Colonic mucosa (tissue), 4 donors: ENCODE data around the gene SENP6. TPM values are rescaled to one million over a fixed set of nuclear protein-coding genes. Genes with fewer than 3 reads are reported as not detected.
"Not testable (repeated sequence)": the region's sequence is repeated elsewhere in the genome, so short reads cannot be mapped to it uniquely, and the experiment has no call there.

Experiments used
- DNase-seq: peaks from one replicate; pipeline ENCODE4 v3.0.0-alpha.2; 2020
- H3K27ac ChIP-seq: fragments of 200-600 bp; one replicate; pipeline ENCODE4 v1.8.0; 2021
- H3K27me3 ChIP-seq: fragments of 200-600 bp; one replicate; pipeline ENCODE4 v1.8.0; 2021
- H3K36me3 ChIP-seq: fragments of 200-600 bp; one replicate; pipeline ENCODE4 v1.8.0; 2021
- H3K4me1 ChIP-seq: fragments of 200-600 bp; one replicate; pipeline ENCODE4 v1.8.0; 2021; ENCODE audit warnings: mild to moderate bottlenecking
- H3K4me3 ChIP-seq: fragments of 200-600 bp; one replicate; pipeline ENCODE4 v1.8.0; 2021
- H3K9ac ChIP-seq, 2 donors: one replicate each; pipeline ENCODE4 v1.7.0; 2013; ENCODE audit warnings: control low read depth in 2 of 2, low read depth in 2 of 2, low read length in 2 of 2
- H3K9me3 ChIP-seq: fragments of 200-600 bp; one replicate; pipeline ENCODE4 v1.8.0; 2021
- CTCF ChIP-seq: fragments of 200-600 bp; IDR thresholded peaks from one replicate; pipeline ENCODE4 v1.8.0; 2022; ENCODE audit warnings: antibody characterized with exemption, mild to moderate bottlenecking
- intact Hi-C: fragments of 100-400 bp; cut with DNase I; formaldehyde crosslinking; loops from one replicate; pipeline ENCODE4 v1.14.1; 2022
- total RNA-seq, 2 donors: library from RNA; stranded (reverse); fragmentation: NEBNext Ultra II Directional in 1 of 2; extraction: Animal tissue kit (Norgen Biotek cat#: 25700) in 1 of 2; gene quantifications; one replicate each; pipeline ENCODE4 v1.2.1, GENCODE V29; 2021
- donor health status: healthy.
- donor health status: DM: no; HTN: no; CAD: no.
- donor health status: DM: no; HTN: no; CAD: no.

The SENP6 gene
- total RNA-seq, 2 donors from 2014 or later = 51.9 to 70.0 TPM

GRCh38 chr6:75566137-75566767 is 35.4 kb upstream of the SENP6 start:
- intact Hi-C loops = no loop called here

GRCh38 chr6:75568100-75568499 is 33.6 kb upstream of the SENP6 start:
- no peak for TF ChIP-seq CTCF
- DNase-seq = no peak
- Histone ChIP-seq H3K9ac (no peak overlapping the region), H3K27ac (no peak overlapping the region), H3K4me1 (no peaks in the 10 kb centered on the region), H3K9me3 (no peaks in the 10 kb centered on the region), H3K36me3 (no peaks in the 10 kb centered on the region), H3K4me3 (no peak overlapping the region), H3K27me3 (no peaks in the 10 kb centered on the region)
- intact Hi-C loops = no loop called here

More at GRCh38 chr6:75566137-75566767, 35.4 kb upstream of the SENP6 start:
- Histone ChIP-seq H3K4me1 (no peaks in the 10 kb centered on the region), H3K9me3 (no peaks in the 10 kb centered on the region), H3K9ac (no peak overlapping the region), H3K27me3 (no peaks in the 10 kb centered on the region), H3K4me3 (no peak overlapping the region), H3K36me3 (no peaks in the 10 kb centered on the region), H3K27ac (no peak overlapping the region)
- no peak for DNase-seq
- TF ChIP-seq CTCF = no peak

- H3K27ac ChIP-seq = no peak overlapping the region
- H3K4me3 ChIP-seq = no peak overlapping the region
- DNase-seq = no peak
- H3K4me1 ChIP-seq = no peaks in the 10 kb centered on the region
- no peaks in the 10 kb centered on the region for H3K36me3 ChIP-seq
- H3K9me3 ChIP-seq = no peaks in the 10 kb centered on the region
- H3K9ac ChIP-seq = no peak overlapping the region
- intact Hi-C loops = no loop called here
- no peaks in the 10 kb centered on the region for H3K27me3 ChIP-seq
- no peak for TF ChIP-seq CTCF
Measured at GRCh38 chr6:75568965-75569364, 32.7 kb upstream of the SENP6 start.

- H3K9me3 ChIP-seq, H3K4me1 ChIP-seq, H3K27me3 ChIP-seq, H3K9ac ChIP-seq, H3K27ac ChIP-seq, intact Hi-C loops, H3K4me3 ChIP-seq, H3K36me3 ChIP-seq, DNase-seq: not testable (repeated sequence)
Measured at GRCh38 chr6:75570671-75571070, 31.0 kb upstream of the SENP6 start.

GRCh38 chr6:75572072-75572471 is 29.6 kb upstream of the SENP6 start:
- no peaks in the 10 kb centered on the region for H3K36me3 ChIP-seq
- TF ChIP-seq CTCF = no peak
- no peak overlapping the region for H3K4me3 ChIP-seq
- intact Hi-C loops = no loop called here
- no peak for DNase-seq
- no peak overlapping the region for H3K27ac ChIP-seq
- no peaks in the 10 kb centered on the region for H3K27me3 ChIP-seq
- no peak overlapping the region for H3K9ac ChIP-seq
- H3K4me1 ChIP-seq = no peaks in the 10 kb centered on the region
- no peaks in the 10 kb centered on the region for H3K9me3 ChIP-seq

GRCh38 chr6:75579951-75580350 is 21.7 kb upstream of the SENP6 start:
- Histone ChIP-seq H3K4me1 (no peaks in the 10 kb centered on the region), H3K9ac (no peak overlapping the region), H3K4me3 (no peak overlapping the region), H3K27me3 (no peaks in the 10 kb centered on the region), H3K27ac (no peak overlapping the region), H3K9me3 (no peaks in the 10 kb centered on the region), H3K36me3 (no peaks in the 10 kb centered on the region)
- intact Hi-C loops = no loop called here
- DNase-seq = no peak
- TF ChIP-seq CTCF = no peak
